B cell (primary cell): Measurements from ENCODE around the gene CD177. TPM values are rescaled to one million over a fixed set of nuclear protein-coding genes. Genes with fewer than 3 reads are reported as not detected.
"Not testable (repeated sequence)": the region's sequence is repeated elsewhere in the genome, so short reads cannot be mapped to it uniquely, and the experiment has no call there.

Experiments used
- ATAC-seq: fragments of 200-7000 bp; cut with Tn5 transposase; one replicate; pipeline ENCODE4 v1.10.0; 2021; ENCODE audit warnings: low read depth, mild to moderate bottlenecking, moderate number of reproducible peaks, moderate library complexity
- CTCF ChIA-PET: fragments of 350-600 bp; sonication (Branson Sonifier 250); formaldehyde crosslinking; loops from one replicate; lab custom pipeline; 2021; ENCODE audit warnings: antibody characterized with exemption, inconsistent platforms; lab: Charles Lee
- POLR2A ChIA-PET: fragments of 350-600 bp; sonication (Branson Sonifier 250); formaldehyde crosslinking; loops from one replicate; lab custom pipeline; 2021; ENCODE audit warnings: antibody characterized with exemption; lab: Charles Lee
- DNase-seq: peaks from one replicate; pipeline ENCODE4 v3.0.0; 2013
- H2AFZ ChIP-seq: 2 replicates; pipeline ENCODE4 v1.6.1; 2012; ENCODE audit warnings: mild to moderate bottlenecking, low read depth, low read length; ENCODE audit not compliant: insufficient read depth, poor library complexity, severe bottlenecking
- H3K27ac ChIP-seq, 2 donors: 1 replicate in 1 of 2; 2 replicates in 1 of 2; pipeline ENCODE4 v1.5.1; 2012 to 2013; ENCODE audit warnings: low read length in 2 of 2, mild to moderate bottlenecking in 2 of 2, moderate library complexity in 1 of 2
- H3K27me3 ChIP-seq, 4 experiments: fragments of 200-600 bp in 1 of 4; sonication (generic) in 1 of 4; replicated peaks in 1 of 4; 1 replicate in 2 of 4; 2 replicates in 2 of 4; pipeline versions ENCODE4 v1.6.1 to v1.7.0; 2013 to 2016; ENCODE audit warnings: low read length in 3 of 4, mild to moderate bottlenecking in 2 of 4, mixed read lengths in 1 of 4, moderate library complexity in 1 of 4; ENCODE audit not compliant: insufficient read depth in 4 of 4, control insufficient read depth in 3 of 4; ENCODE audit errors: control extremely low read depth in 1 of 4
- H3K36me3 ChIP-seq, 2 experiments: replicated peaks in 1 of 2; 1 replicate in 1 of 2; 2 replicates in 1 of 2; pipeline versions ENCODE4 v1.6.1 to v1.7.1; 2013; ENCODE audit warnings: low read length in 1 of 2; ENCODE audit not compliant: insufficient read depth in 2 of 2, control insufficient read depth in 1 of 2; ENCODE audit errors: control extremely low read depth in 1 of 2, extremely low read depth in 1 of 2
- H3K4me1 ChIP-seq, 2 donors: fragments of 200-600 bp in 1 of 2; sonication (generic) in 1 of 2; 1 replicate in 1 of 2; 2 replicates in 1 of 2; pipeline versions ENCODE4 v1.5.1 to v1.6.1; 2013 to 2017; ENCODE audit warnings: low read length in 2 of 2; ENCODE audit not compliant: control insufficient read depth in 2 of 2, insufficient read depth in 2 of 2
- H3K4me2 ChIP-seq: replicated peaks from 2 replicates; pipeline ENCODE3; 2012; ENCODE audit warnings: mild to moderate bottlenecking, low read depth, low read length; ENCODE audit not compliant: poor library complexity, severe bottlenecking
- H3K4me3 ChIP-seq, 5 experiments: fragments of 200-600 bp in 1 of 5; sonication (generic) in 1 of 5; 1 replicate in 3 of 5; 2 replicates in 2 of 5; pipeline versions ENCODE4 v1.5.1 to v1.7.0; 2011 to 2016; ENCODE audit warnings: low read length in 4 of 5, mild to moderate bottlenecking in 4 of 5, low read depth in 2 of 5, control low read depth in 1 of 5, moderate library complexity in 1 of 5; ENCODE audit not compliant: insufficient read depth in 1 of 5; ENCODE audit errors: control extremely low read depth in 1 of 5, extremely low read depth in 1 of 5
- H3K79me2 ChIP-seq: fragments of 200-600 bp; sonication (generic); one replicate; pipeline ENCODE4 v1.6.0; 2016; ENCODE audit warnings: low read length; ENCODE audit not compliant: control insufficient read depth, insufficient read depth
- H3K9ac ChIP-seq: fragments of 200-600 bp; sonication (generic); 2 replicates; pipeline ENCODE4 v1.6.1; 2017; ENCODE audit warnings: mild to moderate bottlenecking, low read length, moderate library complexity
- H3K9me3 ChIP-seq, 3 donors: one replicate each; pipeline versions ENCODE4 v1.6.1 to v1.7.1; 2013; ENCODE audit warnings: low read length in 2 of 3; ENCODE audit not compliant: control insufficient read depth in 2 of 3, insufficient read depth in 1 of 3; ENCODE audit errors: control extremely low read depth in 1 of 3
- H4K20me1 ChIP-seq: 2 replicates; pipeline ENCODE4 v1.6.0; 2012; ENCODE audit warnings: mild to moderate bottlenecking, low read length; ENCODE audit not compliant: insufficient read depth, control insufficient read depth, poor library complexity, severe bottlenecking
- H3K27ac Mint-ChIP-seq: one replicate; pipeline ENCODE4 v1.8.0; 2021; ENCODE audit warnings: mixed read lengths
- H3K27me3 Mint-ChIP-seq: one replicate; pipeline ENCODE4 v1.8.0; 2021; ENCODE audit warnings: mixed read lengths
- H3K4me1 Mint-ChIP-seq: one replicate; pipeline ENCODE4 v1.8.0; 2021; ENCODE audit warnings: mixed read lengths
- H3K4me3 Mint-ChIP-seq: one replicate; pipeline ENCODE4 v1.8.0; 2021; ENCODE audit warnings: mixed read lengths
- H3K9me3 Mint-ChIP-seq: one replicate; pipeline ENCODE4 v1.8.0; 2022; ENCODE audit warnings: mixed read lengths; ENCODE audit not compliant: insufficient read depth
- CTCF ChIP-seq: fragments of 200-600 bp; IDR thresholded peaks from one replicate; pipeline ENCODE4 v1.8.0; 2022; ENCODE audit warnings: antibody characterized with exemption, mild to moderate bottlenecking
- EZH2 ChIP-seq: IDR thresholded peaks from 2 replicates; pipeline ENCODE4 v1.6.1; 2012; ENCODE audit warnings: borderline replicate concordance, low read depth, mild to moderate bottlenecking, moderate library complexity, low read length; ENCODE audit not compliant: insufficient read depth, poor library complexity, severe bottlenecking
- WGBS: methylation state at CpG from one replicate; pipeline ENCODE4 v1.1.5; 2013; ENCODE audit warnings: missing lambda C conversion rate; ENCODE audit not compliant: insufficient coverage; 5-methylcytosine and 5-hydroxymethylcytosine counted together
- intact Hi-C: fragments of 100-400 bp; cut with micrococcal nuclease; formaldehyde crosslinking; loops from one replicate; pipeline ENCODE4 v1.10.0; 2022
- polyA plus RNA-seq: library from polyadenylated mRNA; depleted of rRNA; stranded (reverse); fragments of >200 nt; gene quantifications from 2 replicates; pipeline ENCODE4 v1.2.3, GENCODE V29; 2012
- total RNA-seq, 2 donors: library from RNA; stranded (reverse); fragments of 120-200 nt in 1 of 2; gene quantifications; 1 replicate in 1 of 2; 2 replicates in 1 of 2; pipeline versions ENCODE4 v1.2.3 to v1.2.4, GENCODE V29; 2013 to 2022

CD177 gene
- total and polyA plus RNA-seq, 2 donors (not counting 1 experiment from before 2014, with no cell fraction given): not detected

- no peaks in the 10 kb centered on the region for H3K36me3 ChIP-seq
- Mint-ChIP-seq H3K27ac (no peak overlapping the region), H3K4me3 (no peak overlapping the region), H3K27me3 (peaks cover 18% of the 10 kb centered on the region), H3K4me1 (no peaks in the 10 kb centered on the region), H3K9me3 (no peaks in the 10 kb centered on the region)
- WGBS: 96% methylated on average over 7 of the region's 8 CpGs
- H3K9me3 ChIP-seq: peaks cover 0 to 10% (median 0%) of the 10 kb centered on the region in 3 donors
- intact Hi-C loops: no loop called here
- ATAC-seq (no peak), DNase-seq (no peak)
- no peaks in the 10 kb centered on the region for H3K4me1 ChIP-seq
- H2AFZ ChIP-seq: no peak overlapping the region
- no peaks in the 10 kb centered on the region for H4K20me1 ChIP-seq
- H3K4me3 ChIP-seq: no peak overlapping the region
- no peak overlapping the region for H3K27ac ChIP-seq
- POLR2A ChIA-PET: no interaction called here
- H3K4me2 ChIP-seq: no peak overlapping the region
- H3K27me3 ChIP-seq: no peaks in the 10 kb centered on the region
- TF ChIP-seq EZH2: no peak
- no peak for TF ChIP-seq CTCF
- no peak overlapping the region for H3K9ac ChIP-seq
- CTCF ChIA-PET: no interaction called here
- H3K79me2 ChIP-seq: no peaks in the 10 kb centered on the region
These were observed 15.7 kb upstream of the CD177 start for GRCh38 chr19:43337737-43338136.

DNA sequence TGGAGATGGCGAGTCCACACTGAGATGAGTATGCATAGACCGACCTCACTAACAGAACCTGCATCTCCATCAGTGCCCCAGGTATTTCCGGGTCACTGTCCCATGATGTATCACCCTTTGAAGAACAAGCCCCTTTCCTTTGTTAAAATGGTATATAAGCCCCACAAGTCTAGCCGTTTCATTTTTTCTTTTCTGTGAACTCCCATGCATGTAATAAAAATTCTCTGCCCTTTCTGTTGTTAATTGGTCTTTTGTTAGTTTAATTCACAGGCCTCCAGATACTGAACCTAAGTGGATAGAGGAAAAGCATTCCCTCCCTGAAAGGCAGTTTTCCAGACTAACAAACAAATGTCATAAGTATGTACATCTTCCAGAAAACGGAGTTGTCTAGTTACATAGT is 15.0 kb upstream of the CD177 start:
- intact Hi-C loops: no loop called here
- WGBS: 89% methylated on average over 3 of the region's 5 CpGs
- H3K4me2 ChIP-seq: no peak overlapping the region
- H2AFZ ChIP-seq: no peak overlapping the region
- TF ChIP-seq EZH2 (no peak), CTCF (no peak)
- Mint-ChIP-seq H3K4me1 (no peaks in the 10 kb centered on the region), H3K27ac (no peak overlapping the region), H3K9me3 (no peaks in the 10 kb centered on the region), H3K4me3 (no peak overlapping the region), H3K27me3 (peaks cover 24% of the 10 kb centered on the region)
- H3K4me3 ChIP-seq: no peak overlapping the region
- ChIA-PET CTCF (no interaction called here), POLR2A (no interaction called here)
- no peak overlapping the region for H3K27ac ChIP-seq
- DNase-seq: no peak
- peaks cover 0 to 2% (median 0%) of the 10 kb centered on the region in 3 donors for H3K9me3 ChIP-seq
- no peaks in the 10 kb centered on the region for H3K36me3 ChIP-seq
- ATAC-seq: no peak
- H3K9ac ChIP-seq: no peak overlapping the region
- no peaks in the 10 kb centered on the region for H4K20me1 ChIP-seq
- no peaks in the 10 kb centered on the region for H3K27me3 ChIP-seq
- H3K4me1 ChIP-seq: no peaks in the 10 kb centered on the region
- no peaks in the 10 kb centered on the region for H3K79me2 ChIP-seq

- H3K9ac ChIP-seq, POLR2A ChIA-PET, ATAC-seq, H3K27ac ChIP-seq, H2AFZ ChIP-seq, H3K79me2 ChIP-seq, H3K4me1 Mint-ChIP-seq, DNase-seq, H3K4me1 ChIP-seq, intact Hi-C loops, H3K4me3 Mint-ChIP-seq, H3K9me3 Mint-ChIP-seq, H3K27ac Mint-ChIP-seq, H3K9me3 ChIP-seq, H3K4me2 ChIP-seq, H3K4me3 ChIP-seq, H3K36me3 ChIP-seq, H4K20me1 ChIP-seq, CTCF ChIA-PET, H3K27me3 ChIP-seq: not testable (repeated sequence)
- peaks cover 24% of the 10 kb centered on the region for H3K27me3 Mint-ChIP-seq
- WGBS: 6% methylated on average over 2 of the region's 6 CpGs
These were observed 14.1 kb upstream of the CD177 start for GRCh38 chr19:43339243-43339930.
